PC-9 (cell line): Measurements from ENCODE around the gene KANSL3. TPM values are rescaled to one million over a fixed set of nuclear protein-coding genes. Genes with fewer than 3 reads are reported as not detected.

ENCODE experiments used
- BruUV-seq: library from RNA; stranded (reverse); fragments of 400-500 nt; replicated peaks from 2 replicates; lab custom pipeline; 2021; lab: Mats Ljungman, UMichigan
- CTCF ChIA-PET: fragments of 300-600 bp; sonication (Branson Sonifier 250); formaldehyde crosslinking; loops from one replicate; lab custom pipeline; 2022; ENCODE audit warnings: antibody characterized with exemption; lab: Charles Lee
- POLR2A ChIA-PET: fragments of 300-600 bp; sonication (Branson Sonifier 250); formaldehyde crosslinking; loops from one replicate; lab custom pipeline; 2022; ENCODE audit warnings: antibody characterized with exemption; ENCODE audit not compliant: unreplicated experiment; lab: Charles Lee
- DNase-seq, 2 experiments: peaks; one replicate each; pipeline versions ENCODE4 v3.0.0 to v3.0.0-alpha.2; 2015 to 2022; ENCODE audit warnings: mixed read lengths in 1 of 2
- H2AFZ ChIP-seq: fragments of 200-600 bp; sonication (generic); 2 replicates; pipeline ENCODE4 v1.8.1; 2017; ENCODE audit warnings: antibody characterized with exemption
- H3F3A ChIP-seq: fragments of 200-600 bp; sonication (generic); 2 replicates; pipeline ENCODE4 v1.8.1; 2017; ENCODE audit warnings: antibody characterized with exemption, mild to moderate bottlenecking, low read depth; ENCODE audit not compliant: insufficient read depth
- H3K27ac ChIP-seq: fragments of 200-600 bp; sonication (generic); 2 replicates; pipeline ENCODE4 v1.6.1; 2016; ENCODE audit warnings: mixed run types
- H3K27me3 ChIP-seq: fragments of 200-600 bp; sonication (generic); 2 replicates; pipeline ENCODE4 v1.6.1; 2016; ENCODE audit warnings: low read depth, mixed run types; ENCODE audit not compliant: insufficient read depth
- H3K36me3 ChIP-seq: fragments of 200-600 bp; sonication (generic); 2 replicates; pipeline ENCODE4 v1.6.1; 2016; ENCODE audit warnings: low read depth, mixed run types
- H3K4me1 ChIP-seq: fragments of 200-600 bp; sonication (generic); replicated peaks from 2 replicates; pipeline ENCODE4 v1.6.1; 2016; ENCODE audit warnings: mixed run types; ENCODE audit not compliant: insufficient read depth
- H3K4me2 ChIP-seq: fragments of 200-600 bp; sonication (generic); 2 replicates; pipeline ENCODE4 v1.6.1; 2017; ENCODE audit warnings: mixed run types
- H3K4me3 ChIP-seq: fragments of 200-600 bp; sonication (generic); 2 replicates; pipeline ENCODE4 v1.6.1; 2016; ENCODE audit warnings: mixed run types
- H3K79me2 ChIP-seq: fragments of 200-600 bp; sonication (generic); 2 replicates; pipeline ENCODE4 v1.6.1; 2017; ENCODE audit warnings: low read depth, mixed run types
- H3K9me2 ChIP-seq: fragments of 200-600 bp; sonication (generic); 2 replicates; pipeline ENCODE4 v1.8.1; 2017; ENCODE audit warnings: mild to moderate bottlenecking; ENCODE audit not compliant: insufficient read depth
- H3K9me3 ChIP-seq: fragments of 200-600 bp; sonication (generic); 2 replicates; pipeline ENCODE4 v1.8.1; 2016; ENCODE audit warnings: low read depth; ENCODE audit not compliant: insufficient read depth
- H4K20me1 ChIP-seq: fragments of 200-600 bp; sonication (generic); 2 replicates; pipeline ENCODE4 v1.8.1; 2017; ENCODE audit not compliant: insufficient read depth
- EZH2 ChIP-seq: fragments of 200-600 bp; sonication (generic); IDR thresholded peaks from 2 replicates; pipeline ENCODE4 v1.8.0; 2017; ENCODE audit warnings: antibody characterized with exemption, low read depth
- intact Hi-C: fragments of 100-400 bp; cut with micrococcal nuclease; formaldehyde crosslinking; loops from one replicate; pipeline ENCODE4 v1.10.0; 2022; ENCODE audit not compliant: unreplicated experiment
- total RNA-seq: library from RNA; stranded (reverse); gene quantifications from 2 replicates; pipeline ENCODE4 v1.2.3, GENCODE V29; 2021
- TF ChIP-seq, protein P1 (sequence below): fragments of 200-600 bp; sonication (generic); conservative IDR thresholded peaks from 2 replicates; pipeline ENCODE4 v1.6.1; 2017; ENCODE audit warnings: mixed run types, antibody characterized with exemption, mild to moderate bottlenecking, moderate library complexity

KANSL3 gene
- total RNA-seq, 1 experiment from 2014 or later, result 52.0 TPM

GRCh38 chr2:96587843-96588242 is 50.3 kb downstream of the KANSL3 start:
- Histone ChIP-seq H2AFZ (no peak overlapping the region), H3K4me2 (no peak overlapping the region), H4K20me1 (0 out of 2 replicates have a peak, but pooled peaks cover 8% of the 10 kb centered on the region), H3K9me2 (no peaks in the 10 kb centered on the region), H3K36me3 (no peaks in the 10 kb centered on the region; the same call in 1 of the 2 replicates), H3F3A (peaks cover 10% of the 10 kb centered on the region; the same call in 1 of the 2 replicates), H3K9me3 (no peaks in the 10 kb centered on the region), H3K4me1 (no peaks in the 10 kb centered on the region), H3K79me2 (no peaks in the 10 kb centered on the region), H3K27ac (no peak overlapping the region), H3K4me3 (no peak overlapping the region), H3K27me3 (no peaks in the 10 kb centered on the region)
- no TSS peak for BruUV-seq
- intact Hi-C loops, result no loop called here
- POLR2A ChIA-PET, result no interaction called here
- TF ChIP-seq, protein P1, sequence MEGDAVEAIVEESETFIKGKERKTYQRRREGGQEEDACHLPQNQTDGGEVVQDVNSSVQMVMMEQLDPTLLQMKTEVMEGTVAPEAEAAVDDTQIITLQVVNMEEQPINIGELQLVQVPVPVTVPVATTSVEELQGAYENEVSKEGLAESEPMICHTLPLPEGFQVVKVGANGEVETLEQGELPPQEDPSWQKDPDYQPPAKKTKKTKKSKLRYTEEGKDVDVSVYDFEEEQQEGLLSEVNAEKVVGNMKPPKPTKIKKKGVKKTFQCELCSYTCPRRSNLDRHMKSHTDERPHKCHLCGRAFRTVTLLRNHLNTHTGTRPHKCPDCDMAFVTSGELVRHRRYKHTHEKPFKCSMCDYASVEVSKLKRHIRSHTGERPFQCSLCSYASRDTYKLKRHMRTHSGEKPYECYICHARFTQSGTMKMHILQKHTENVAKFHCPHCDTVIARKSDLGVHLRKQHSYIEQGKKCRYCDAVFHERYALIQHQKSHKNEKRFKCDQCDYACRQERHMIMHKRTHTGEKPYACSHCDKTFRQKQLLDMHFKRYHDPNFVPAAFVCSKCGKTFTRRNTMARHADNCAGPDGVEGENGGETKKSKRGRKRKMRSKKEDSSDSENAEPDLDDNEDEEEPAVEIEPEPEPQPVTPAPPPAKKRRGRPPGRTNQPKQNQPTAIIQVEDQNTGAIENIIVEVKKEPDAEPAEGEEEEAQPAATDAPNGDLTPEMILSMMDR, result no peak
- TF ChIP-seq EZH2, result no peak
- DNase-seq, result no peak
- CTCF ChIA-PET, result interaction anchor here (0.7 kb wide), 1 partner anchor 77 kb away, joined by 3 read pairs; no protein-coding TSS in a partner anchor

DNA sequence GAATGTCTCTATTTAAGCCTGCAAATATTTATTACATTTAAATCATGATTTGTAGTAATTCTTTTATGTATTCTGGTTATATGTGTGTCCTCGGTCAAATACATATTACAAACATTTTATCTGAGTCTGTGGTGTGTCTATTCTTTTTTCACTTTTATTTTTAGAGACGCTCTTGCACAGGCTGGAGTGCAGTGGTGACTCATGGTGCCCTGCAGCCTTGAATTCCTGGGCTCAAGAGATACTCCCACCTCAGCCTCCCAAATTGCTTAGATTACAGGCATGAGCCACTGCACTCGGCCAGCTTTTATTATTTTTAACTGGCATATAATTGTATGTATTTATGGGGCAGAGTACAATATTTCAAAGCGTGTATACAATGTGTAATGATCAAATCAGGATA is 54.1 kb downstream of the KANSL3 start:
- CTCF ChIA-PET, result no interaction called here
- POLR2A ChIA-PET, result no interaction called here
- no peak overlapping the region for H3K27ac ChIP-seq
- H3K4me1 ChIP-seq, result no peaks in the 10 kb centered on the region
- H3K36me3 ChIP-seq, result no peaks in the 10 kb centered on the region
- no peaks in the 10 kb centered on the region for H3K79me2 ChIP-seq
- H4K20me1 ChIP-seq, result 0 out of 2 replicates have a peak, but pooled peaks cover 6% of the 10 kb centered on the region
- intact Hi-C loops, result no loop called here
- TF ChIP-seq EZH2, result no peak
- TF ChIP-seq, protein P1, result no peak
- H3K4me3 ChIP-seq, result no peak overlapping the region
- H3K9me3 ChIP-seq, result no peaks in the 10 kb centered on the region
- H2AFZ ChIP-seq, result no peak overlapping the region
- H3K4me2 ChIP-seq, result no peak overlapping the region
- H3F3A ChIP-seq, result peaks cover 10% of the 10 kb centered on the region; the same call in 1 of the 2 replicates
- DNase-seq, result no peak
- H3K9me2 ChIP-seq, result no peaks in the 10 kb centered on the region
- no peaks in the 10 kb centered on the region for H3K27me3 ChIP-seq
- BruUV-seq, result no TSS peak

GRCh38 chr2:96580771-96581170 is 57.3 kb downstream of the KANSL3 start:
- POLR2A ChIA-PET, result interaction anchor here (0.6 kb wide), 1 partner anchor 39 kb away, joined by 5 read pairs; no protein-coding TSS in a partner anchor
- no peak overlapping the region for H3K4me2 ChIP-seq
- TF ChIP-seq EZH2, result no peak
- TF ChIP-seq, protein P1, result no peak
- peaks cover 6% of the 10 kb centered on the region; the same call in 1 of the 2 replicates for H3F3A ChIP-seq
- no peaks in the 10 kb centered on the region for H3K27me3 ChIP-seq
- CTCF ChIA-PET, result no interaction called here
- no TSS peak for BruUV-seq
- no peaks in the 10 kb centered on the region for H3K9me3 ChIP-seq
- no peaks in the 10 kb centered on the region for H3K36me3 ChIP-seq
- no peaks in the 10 kb centered on the region for H3K4me1 ChIP-seq
- H3K79me2 ChIP-seq, result no peaks in the 10 kb centered on the region
- no peak overlapping the region for H2AFZ ChIP-seq
- DNase-seq, result no peak
- no peaks in the 10 kb centered on the region for H3K9me2 ChIP-seq
- H3K27ac ChIP-seq, result no peak overlapping the region
- no peaks in the 10 kb centered on the region for H4K20me1 ChIP-seq
- H3K4me3 ChIP-seq, result no peak overlapping the region
- intact Hi-C loops, result no loop called here
